Astrocyte (in vitro differentiated cells and primary cell): ENCODE measurements around the gene ADAMTS6. TPM values are rescaled to one million over a fixed set of nuclear protein-coding genes. Genes with fewer than 3 reads are reported as not detected.

Experiments used
- DNase-seq: peaks from one replicate; pipeline ENCODE4 v3.0.0-alpha.2; 2010; ENCODE audit warnings: low read depth
- FAIRE-seq: peaks from 2 replicates; lab custom pipeline; 2011; peaks lifted over from hg19 to GRCh38; lab: Jason Lieb, UNC
- H2AFZ ChIP-seq: 2 replicates; pipeline ENCODE4 v1.6.0; 2012; ENCODE audit warnings: low read depth, low read length, inconsistent platforms
- H3K27ac ChIP-seq: 2 replicates; pipeline ENCODE4 v1.5.1; 2011; ENCODE audit warnings: low read depth, low read length, inconsistent platforms
- H3K27me3 ChIP-seq: 2 replicates; pipeline ENCODE4 v1.6.0; 2011; ENCODE audit warnings: low read length, inconsistent platforms; ENCODE audit not compliant: insufficient read depth
- H3K36me3 ChIP-seq: 2 replicates; pipeline ENCODE4 v1.5.1; 2011; ENCODE audit warnings: low read length, inconsistent platforms; ENCODE audit not compliant: insufficient read depth
- H3K4me1 ChIP-seq: 2 replicates; pipeline ENCODE4 v1.5.1; 2011; ENCODE audit warnings: low read length, inconsistent platforms; ENCODE audit not compliant: insufficient read depth
- H3K4me2 ChIP-seq: 2 replicates; pipeline ENCODE4 v1.6.0; 2012; ENCODE audit warnings: low read length, inconsistent platforms
- H3K4me3 ChIP-seq: 2 replicates; pipeline ENCODE4 v1.5.1; 2011; ENCODE audit warnings: low read depth, mild to moderate bottlenecking, low read length, inconsistent platforms; ENCODE audit not compliant: insufficient read depth
- H3K79me2 ChIP-seq: 2 replicates; pipeline ENCODE4 v1.6.0; 2012; ENCODE audit warnings: mild to moderate bottlenecking, low read length, inconsistent platforms; ENCODE audit not compliant: insufficient read depth
- H3K9ac ChIP-seq: 2 replicates; pipeline ENCODE4 v1.6.0; 2012; ENCODE audit warnings: mild to moderate bottlenecking, low read length, inconsistent platforms
- H3K9me3 ChIP-seq: 2 replicates; pipeline ENCODE4 v1.5.1; 2012; ENCODE audit warnings: low read depth, mild to moderate bottlenecking, low read length, inconsistent platforms; ENCODE audit not compliant: insufficient read depth
- H4K20me1 ChIP-seq: 2 replicates; pipeline ENCODE4 v1.6.0; 2012; ENCODE audit warnings: low read length, inconsistent platforms; ENCODE audit not compliant: insufficient read depth
- H3K27ac Mint-ChIP-seq: one replicate; pipeline ENCODE4 v1.8.0; 2021; ENCODE audit warnings: mild to moderate bottlenecking, mixed read lengths; ENCODE audit not compliant: unreplicated experiment
- H3K27me3 Mint-ChIP-seq: one replicate; pipeline ENCODE4 v1.8.0; 2021; ENCODE audit warnings: low read depth, mixed read lengths; ENCODE audit not compliant: unreplicated experiment
- H3K36me3 Mint-ChIP-seq: one replicate; pipeline ENCODE4 v1.8.0; 2021; ENCODE audit warnings: low read depth, mixed read lengths; ENCODE audit not compliant: unreplicated experiment
- H3K4me1 Mint-ChIP-seq: one replicate; pipeline ENCODE4 v1.8.0; 2021; ENCODE audit warnings: low read depth, mixed read lengths; ENCODE audit not compliant: unreplicated experiment
- H3K4me3 Mint-ChIP-seq: one replicate; pipeline ENCODE4 v1.8.0; 2021; ENCODE audit warnings: mild to moderate bottlenecking, moderate library complexity, mixed read lengths; ENCODE audit not compliant: unreplicated experiment
- H3K9me3 Mint-ChIP-seq: one replicate; pipeline ENCODE4 v1.8.0; 2021; ENCODE audit warnings: mild to moderate bottlenecking, mixed read lengths; ENCODE audit not compliant: unreplicated experiment
- EZH2 ChIP-seq: IDR thresholded peaks from 2 replicates; pipeline ENCODE4 v1.6.1; 2012; ENCODE audit warnings: mild to moderate bottlenecking, low read length, inconsistent platforms; ENCODE audit not compliant: insufficient read depth
- total RNA-seq: library from RNA; stranded (reverse); gene quantifications from 2 replicates; pipeline ENCODE4 v1.2.1, GENCODE V29; 2021
- TF ChIP-seq, protein P1 (sequence below): IDR thresholded peaks from 2 replicates; pipeline ENCODE4 v1.5.1; 2011; ENCODE audit warnings: low read depth, mild to moderate bottlenecking, inconsistent platforms, low read length, moderate library complexity; ENCODE audit not compliant: insufficient read depth

The ADAMTS6 gene
- total RNA-seq, 1 donor from 2014 or later, result 27.7 TPM

DNA sequence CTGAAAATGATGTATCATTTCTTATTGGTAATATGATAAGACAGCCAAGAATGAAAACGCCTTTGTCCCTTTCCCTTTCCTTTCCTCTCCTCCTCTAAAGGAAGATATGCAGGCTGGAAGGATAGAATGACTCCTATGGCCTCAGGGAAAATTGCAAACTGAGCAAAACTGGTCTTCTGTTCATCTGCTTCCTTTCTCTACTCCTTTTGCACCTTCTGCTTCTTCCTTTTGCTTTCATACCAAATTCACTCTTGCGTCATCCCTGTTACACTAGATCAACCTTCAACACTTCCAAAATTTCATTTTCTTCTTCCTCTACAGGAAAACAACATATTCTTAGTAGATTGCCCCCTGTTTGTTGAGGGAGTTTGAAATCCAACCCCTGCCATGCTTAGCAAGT is 234.1 kb downstream of the ADAMTS6 start:
- Histone ChIP-seq H4K20me1 (no peaks in the 10 kb centered on the region), H3K79me2 (no peaks in the 10 kb centered on the region), H3K9ac (no peak overlapping the region), H3K4me3 (no peak overlapping the region), H3K27ac (no peak overlapping the region), H2AFZ (no peak overlapping the region), H3K27me3 (no peaks in the 10 kb centered on the region), H3K9me3 (no peaks in the 10 kb centered on the region), H3K4me2 (no peak overlapping the region), H3K4me1 (no peaks in the 10 kb centered on the region), H3K36me3 (peaks cover 9% of the 10 kb centered on the region)
- peaks cover 6% of the 10 kb centered on the region for H3K4me1 Mint-ChIP-seq
- peaks cover 11% of the 10 kb centered on the region for H3K36me3 Mint-ChIP-seq
- no peak overlapping the region for H3K4me3 Mint-ChIP-seq
- no peak overlapping the region for H3K27ac Mint-ChIP-seq
- TF ChIP-seq EZH2, result no peak
- TF ChIP-seq, protein P1, sequence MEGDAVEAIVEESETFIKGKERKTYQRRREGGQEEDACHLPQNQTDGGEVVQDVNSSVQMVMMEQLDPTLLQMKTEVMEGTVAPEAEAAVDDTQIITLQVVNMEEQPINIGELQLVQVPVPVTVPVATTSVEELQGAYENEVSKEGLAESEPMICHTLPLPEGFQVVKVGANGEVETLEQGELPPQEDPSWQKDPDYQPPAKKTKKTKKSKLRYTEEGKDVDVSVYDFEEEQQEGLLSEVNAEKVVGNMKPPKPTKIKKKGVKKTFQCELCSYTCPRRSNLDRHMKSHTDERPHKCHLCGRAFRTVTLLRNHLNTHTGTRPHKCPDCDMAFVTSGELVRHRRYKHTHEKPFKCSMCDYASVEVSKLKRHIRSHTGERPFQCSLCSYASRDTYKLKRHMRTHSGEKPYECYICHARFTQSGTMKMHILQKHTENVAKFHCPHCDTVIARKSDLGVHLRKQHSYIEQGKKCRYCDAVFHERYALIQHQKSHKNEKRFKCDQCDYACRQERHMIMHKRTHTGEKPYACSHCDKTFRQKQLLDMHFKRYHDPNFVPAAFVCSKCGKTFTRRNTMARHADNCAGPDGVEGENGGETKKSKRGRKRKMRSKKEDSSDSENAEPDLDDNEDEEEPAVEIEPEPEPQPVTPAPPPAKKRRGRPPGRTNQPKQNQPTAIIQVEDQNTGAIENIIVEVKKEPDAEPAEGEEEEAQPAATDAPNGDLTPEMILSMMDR, result no peak
- DNase-seq (no peak), FAIRE-seq (no peak)
- no peaks in the 10 kb centered on the region for H3K27me3 Mint-ChIP-seq
- no peaks in the 10 kb centered on the region for H3K9me3 Mint-ChIP-seq

DNA sequence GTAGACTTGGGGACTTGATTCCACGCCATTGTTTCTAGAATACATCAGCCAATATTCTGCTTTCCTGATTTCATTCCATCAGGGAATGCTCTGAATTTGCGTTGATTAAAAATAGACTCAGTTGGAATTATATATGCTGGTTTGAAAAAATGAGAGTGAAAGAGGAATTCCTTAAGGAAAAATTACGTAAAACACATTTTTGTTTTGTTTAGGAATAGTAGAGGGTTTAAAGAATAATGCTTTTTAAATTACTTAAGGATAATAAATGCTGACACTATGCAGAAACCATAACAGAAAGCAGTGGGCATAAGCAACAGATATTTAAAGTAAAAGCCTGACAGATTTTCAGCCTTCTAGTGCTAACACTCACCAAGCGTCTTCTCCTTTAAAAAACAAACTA is 235.0 kb downstream of the ADAMTS6 start:
- H3K4me2 ChIP-seq, result no peak overlapping the region
- DNase-seq, result no peak
- H3K27me3 ChIP-seq, result no peaks in the 10 kb centered on the region
- peaks cover 6% of the 10 kb centered on the region for H3K4me1 Mint-ChIP-seq
- no peak overlapping the region for H2AFZ ChIP-seq
- H3K36me3 Mint-ChIP-seq, result peaks cover 8% of the 10 kb centered on the region
- no peaks in the 10 kb centered on the region for H3K79me2 ChIP-seq
- peak overlapping the region; percentile 0 for H3K27ac Mint-ChIP-seq
- H3K27ac ChIP-seq, result no peak overlapping the region
- H3K4me1 ChIP-seq, result no peaks in the 10 kb centered on the region
- H3K4me3 ChIP-seq, result no peak overlapping the region
- H3K36me3 ChIP-seq, result peaks cover 13% of the 10 kb centered on the region
- H3K4me3 Mint-ChIP-seq, result no peak overlapping the region
- FAIRE-seq, result no peak
- TF ChIP-seq, protein P1, result no peak
- no peak for TF ChIP-seq EZH2
- no peaks in the 10 kb centered on the region for H3K9me3 Mint-ChIP-seq
- no peaks in the 10 kb centered on the region for H4K20me1 ChIP-seq
- no peaks in the 10 kb centered on the region for H3K9me3 ChIP-seq
- no peak overlapping the region for H3K9ac ChIP-seq
- H3K27me3 Mint-ChIP-seq, result no peaks in the 10 kb centered on the region

DNA sequence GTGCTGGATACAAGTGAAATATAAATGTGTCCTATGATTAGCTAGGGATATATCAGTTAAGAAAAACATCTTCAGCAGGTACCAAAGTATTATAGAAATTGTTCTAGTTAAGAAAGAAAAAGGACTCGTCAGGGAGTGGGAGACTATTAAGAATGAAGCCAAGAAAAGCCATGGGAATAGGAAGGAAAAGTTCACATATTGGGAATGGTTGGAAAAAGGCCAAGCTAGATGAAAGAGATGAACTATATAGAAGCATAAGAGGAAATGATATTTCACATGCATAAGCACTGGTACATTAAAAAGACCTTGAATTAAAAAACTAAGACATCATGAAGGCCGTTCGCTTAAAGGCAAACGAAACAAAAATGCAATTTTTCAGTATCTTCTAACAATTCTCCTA is 237.7 kb downstream of the ADAMTS6 start:
- TF ChIP-seq EZH2, result no peak
- TF ChIP-seq, protein P1, result no peak
- H3K27me3 Mint-ChIP-seq, result no peaks in the 10 kb centered on the region
- H3K27ac Mint-ChIP-seq, result no peak overlapping the region

More for the DNA sequence above, 237.7 kb downstream of the ADAMTS6 start:
- Histone ChIP-seq H3K4me1 (no peaks in the 10 kb centered on the region), H3K4me3 (no peak overlapping the region), H3K36me3 (peaks cover 9% of the 10 kb centered on the region), H3K9ac (no peak overlapping the region), H3K79me2 (no peaks in the 10 kb centered on the region), H3K27ac (no peak overlapping the region), H3K9me3 (no peaks in the 10 kb centered on the region), H2AFZ (no peak overlapping the region), H3K27me3 (no peaks in the 10 kb centered on the region), H3K4me2 (no peak overlapping the region), H4K20me1 (no peaks in the 10 kb centered on the region)
- H3K36me3 Mint-ChIP-seq, result peaks cover 9% of the 10 kb centered on the region
- H3K4me1 Mint-ChIP-seq, result peaks cover 6% of the 10 kb centered on the region
- no peaks in the 10 kb centered on the region for H3K9me3 Mint-ChIP-seq
- FAIRE-seq (no peak), DNase-seq (no peak)
- H3K4me3 Mint-ChIP-seq, result no peak overlapping the region
